ENCODE data around the gene PYGM. TPM values are rescaled to one million over a fixed set of nuclear protein-coding genes. Genes with fewer than 3 reads are reported as not detected.

The PYGM gene
- total and polyA plus RNA-seq, 2 of the 13 experiments (the other 11 are each of a cell fraction or from before 2014, with no cell fraction given): 0.11 to 0.12 TPM

DNA sequence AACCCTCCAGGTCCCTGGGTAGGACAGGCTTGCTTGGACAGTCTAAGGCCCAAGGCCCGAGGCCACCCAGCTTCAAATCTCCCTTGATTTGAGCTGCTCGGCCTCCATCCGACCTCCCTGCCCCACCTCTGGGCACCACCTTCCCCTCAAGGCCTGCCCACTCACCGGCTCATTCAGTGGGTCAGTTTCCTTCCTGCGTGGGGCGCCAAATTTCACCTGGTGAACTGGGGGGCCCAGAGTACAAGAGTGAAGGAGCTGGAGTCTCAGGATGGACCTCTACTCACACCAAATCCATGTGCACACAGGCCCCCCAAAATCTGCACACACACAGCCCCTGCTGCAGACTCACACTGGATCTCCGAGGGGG lies 39.5 kb upstream of the PYGM start (continued):
- TF ChIP-seq, protein P1, sequence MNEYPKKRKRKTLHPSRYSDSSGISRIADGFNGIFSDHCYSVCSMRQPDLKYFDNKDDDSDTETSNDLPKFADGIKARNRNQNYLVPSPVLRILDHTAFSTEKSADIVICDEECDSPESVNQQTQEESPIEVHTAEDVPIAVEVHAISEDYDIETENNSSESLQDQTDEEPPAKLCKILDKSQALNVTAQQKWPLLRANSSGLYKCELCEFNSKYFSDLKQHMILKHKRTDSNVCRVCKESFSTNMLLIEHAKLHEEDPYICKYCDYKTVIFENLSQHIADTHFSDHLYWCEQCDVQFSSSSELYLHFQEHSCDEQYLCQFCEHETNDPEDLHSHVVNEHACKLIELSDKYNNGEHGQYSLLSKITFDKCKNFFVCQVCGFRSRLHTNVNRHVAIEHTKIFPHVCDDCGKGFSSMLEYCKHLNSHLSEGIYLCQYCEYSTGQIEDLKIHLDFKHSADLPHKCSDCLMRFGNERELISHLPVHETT (CRISPR knock-in tag; conservative IDR thresholded peaks at IDR 0.05): no peak
- no peak for TF ChIP-seq SP1 (IDR thresholded peaks at IDR 0.05)
- no peak for TF ChIP-seq SP1 (CRISPR knock-in tag; IDR thresholded peaks at IDR 0.05)

DNA sequence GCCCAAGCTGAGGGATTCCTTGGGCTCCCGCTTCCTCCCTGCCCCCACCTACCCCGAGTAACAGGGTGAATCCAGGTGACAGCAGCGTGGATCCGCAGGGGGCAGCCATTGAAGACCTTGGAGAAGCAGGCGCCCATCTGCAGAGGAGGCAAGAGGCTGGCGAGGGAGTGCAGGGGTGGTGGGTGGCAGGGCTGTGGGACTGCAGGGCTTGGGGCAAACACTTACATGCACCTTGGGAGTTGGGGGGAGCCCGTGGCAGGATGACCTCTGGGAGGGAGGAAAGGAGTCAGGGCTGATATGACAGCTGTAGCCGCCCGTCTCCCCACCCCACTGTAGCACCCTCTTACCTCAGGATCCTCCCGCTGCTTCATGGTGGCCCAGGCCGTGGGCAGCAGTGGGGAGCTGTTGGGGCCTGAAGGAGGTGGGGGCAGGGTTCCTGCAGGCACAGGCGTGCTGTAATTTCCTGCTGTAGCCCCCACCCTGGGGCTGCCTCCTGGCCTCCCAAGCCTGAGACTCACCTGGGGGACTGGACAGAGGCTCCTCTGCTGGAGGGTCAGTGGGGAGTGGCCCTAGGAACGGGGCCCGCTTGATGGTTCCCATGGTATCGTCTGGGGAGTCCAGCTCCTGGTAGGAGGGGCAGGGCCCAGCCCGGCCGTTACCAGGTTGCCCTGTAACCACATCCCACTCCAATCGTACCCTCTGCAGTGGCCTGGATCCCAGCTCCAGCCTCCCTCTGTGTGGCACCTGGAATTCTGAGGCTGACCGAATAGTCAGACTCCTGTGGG lies 37.2 kb upstream of the PYGM start:
- CTCF ChIA-PET (ENCODE audit: low intra/inter-chr PET ratio, low total read pairs): no interaction called here
- Histone ChIP-seq H2AFZ (ENCODE audit: low read length) (no peak overlapping the region), H3K4me2 (ENCODE audit: low read depth, low read length) (no peak overlapping the region), H3K27ac (ENCODE audit: extremely low read length, insufficient read depth, low read length) (no peak overlapping the region), H3K79me2 (ENCODE audit: insufficient read depth, low read length) (no peaks in the 10 kb centered on the region), H3K4me1 (ENCODE audit: insufficient read depth, low read length) (peaks cover 51% of the 10 kb centered on the region), H3K9ac (ENCODE audit: insufficient read depth, low read depth, low read length) (no peak overlapping the region), H3K4me3 (replicated peaks in 1 of 3; ENCODE audit: insufficient read depth in 1 of 3, low read depth in 2 of 3, low read length in 3 of 3) (no peak overlapping the region), H3K27me3 (ENCODE audit: control insufficient read depth in 1 of 2, insufficient read depth in 2 of 2, low read length in 2 of 2) (no peaks in the 10 kb centered on the region), H4K20me1 (ENCODE audit: insufficient read depth, low read length) (no peaks in the 10 kb centered on the region), H3K9me3 (ENCODE audit: low read length) (no peaks in the 10 kb centered on the region), H3K36me3 (replicated peaks in 1 of 2; ENCODE audit: control insufficient read depth in 1 of 2, insufficient read depth in 2 of 2, low read length in 2 of 2) (no peaks in the 10 kb centered on the region; a peak in 1 of 5 replicates)
- DNase-seq (ENCODE audit: low spot score) (no peak), FAIRE-seq (no peak), ATAC-seq (no peak)
- TF ChIP-seq NR2F1 (CRISPR knock-in tag; IDR thresholded peaks at IDR 0.05) (no peak), MYNN (CRISPR knock-in tag; IDR thresholded peaks at IDR 0.05; ENCODE audit: low read depth) (no peak), ZNF672 (CRISPR knock-in tag; IDR thresholded peaks at IDR 0.05) (no peak), SIX1 (CRISPR knock-in tag; IDR thresholded peaks at IDR 0.05; ENCODE audit: borderline replicate concordance) (no peak), RFX5 (IDR thresholded peaks at IDR 0.05; ENCODE audit: low read depth, low read length) (no peak), ZNF274 (CRISPR knock-in tag; IDR thresholded peaks at IDR 0.05) (no peak), NBN (conservative IDR thresholded peaks at IDR 0.05) (no peak)
- BruUV-seq (replicated peaks): no TSS peak
- intact Hi-C loops (cut with micrococcal nuclease; ENCODE audit: unreplicated experiment): no loop called here
- 93% methylated on average over 13 of the region's 19 CpGs for WGBS (ENCODE audit: low lambda C conversion rate)
- in situ Hi-C loops (cut with HindIII; ENCODE audit: extremely low pct_ligation_motif_present, low pct_unique_long_range_greater_than_20kb): no loop called here
- POLR2A ChIA-PET: no interaction called here

Data from HepG2 (cell line).